ENCODE data around the gene LCTL.

- TF ChIP-seq CTCF (conservative IDR thresholded peaks at IDR 0.05; ENCODE audit: low read length), result no peak
- TF ChIP-seq EZH2phosphoT487 (IDR thresholded peaks at IDR 0.05; ENCODE audit: borderline replicate concordance, low read depth, low read length), result no peak
Measured at GRCh38 chr15:66563566-66564110, 2.2 kb downstream of the LCTL start.

Data from OCI-LY7 (cell line).